BLaER1 treated with 17β-estradiol and CSF1 and Interleukin-3, amounts not matched to agents 10 nM and 100 nM (cell line): ENCODE results near the gene KLHL24.
"Not testable (repeated sequence)": the region's sequence is repeated elsewhere in the genome, so short reads cannot be mapped to it uniquely, and the experiment has no call there.

Experiments used
- H3K27ac ChIP-seq, 11 experiments: shearing (Covaris generic); formaldehyde crosslinking; 2 replicates each; pipeline ENCODE4 v1.8.1; 2022
- H3K27me3 ChIP-seq, 11 experiments: shearing (Covaris generic); formaldehyde crosslinking; 2 replicates each; pipeline ENCODE4 v1.8.1; 2022
- H3K36me3 ChIP-seq, 11 experiments: shearing (Covaris generic); formaldehyde crosslinking; 2 replicates each; pipeline ENCODE4 v1.8.1; 2022
- H3K4me1 ChIP-seq, 10 experiments: shearing (Covaris generic); formaldehyde crosslinking; 2 replicates each; pipeline ENCODE4 v1.8.1; 2022
- H3K4me2 ChIP-seq, 11 experiments: shearing (Covaris generic); formaldehyde crosslinking; 2 replicates each; pipeline ENCODE4 v1.8.1; 2022
- H3K4me3 ChIP-seq, 10 experiments: shearing (Covaris generic); formaldehyde crosslinking; 2 replicates each; pipeline ENCODE4 v1.8.1; 2022
- H3K9ac ChIP-seq, 11 experiments: shearing (Covaris generic); formaldehyde crosslinking; 2 replicates each; pipeline ENCODE4 v1.8.1; 2022
- H3K9me3 ChIP-seq, 11 experiments: shearing (Covaris generic); formaldehyde crosslinking; replicated peaks in 1 of 11; 2 replicates each; pipeline ENCODE4 v1.8.1; 2022
- H4K20me1 ChIP-seq, 11 experiments: shearing (Covaris generic); formaldehyde crosslinking; 2 replicates each; pipeline ENCODE4 v1.8.1; 2022
- Cebpa-rat ChIP-seq, 11 experiments: shearing (Covaris generic); IDR thresholded peaks; 2 replicates each; pipeline ENCODE4 v1.8.1; 2022

KLHL24 gene, protein sequence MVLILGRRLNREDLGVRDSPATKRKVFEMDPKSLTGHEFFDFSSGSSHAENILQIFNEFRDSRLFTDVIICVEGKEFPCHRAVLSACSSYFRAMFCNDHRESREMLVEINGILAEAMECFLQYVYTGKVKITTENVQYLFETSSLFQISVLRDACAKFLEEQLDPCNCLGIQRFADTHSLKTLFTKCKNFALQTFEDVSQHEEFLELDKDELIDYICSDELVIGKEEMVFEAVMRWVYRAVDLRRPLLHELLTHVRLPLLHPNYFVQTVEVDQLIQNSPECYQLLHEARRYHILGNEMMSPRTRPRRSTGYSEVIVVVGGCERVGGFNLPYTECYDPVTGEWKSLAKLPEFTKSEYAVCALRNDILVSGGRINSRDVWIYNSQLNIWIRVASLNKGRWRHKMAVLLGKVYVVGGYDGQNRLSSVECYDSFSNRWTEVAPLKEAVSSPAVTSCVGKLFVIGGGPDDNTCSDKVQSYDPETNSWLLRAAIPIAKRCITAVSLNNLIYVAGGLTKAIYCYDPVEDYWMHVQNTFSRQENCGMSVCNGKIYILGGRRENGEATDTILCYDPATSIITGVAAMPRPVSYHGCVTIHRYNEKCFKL

DNA sequence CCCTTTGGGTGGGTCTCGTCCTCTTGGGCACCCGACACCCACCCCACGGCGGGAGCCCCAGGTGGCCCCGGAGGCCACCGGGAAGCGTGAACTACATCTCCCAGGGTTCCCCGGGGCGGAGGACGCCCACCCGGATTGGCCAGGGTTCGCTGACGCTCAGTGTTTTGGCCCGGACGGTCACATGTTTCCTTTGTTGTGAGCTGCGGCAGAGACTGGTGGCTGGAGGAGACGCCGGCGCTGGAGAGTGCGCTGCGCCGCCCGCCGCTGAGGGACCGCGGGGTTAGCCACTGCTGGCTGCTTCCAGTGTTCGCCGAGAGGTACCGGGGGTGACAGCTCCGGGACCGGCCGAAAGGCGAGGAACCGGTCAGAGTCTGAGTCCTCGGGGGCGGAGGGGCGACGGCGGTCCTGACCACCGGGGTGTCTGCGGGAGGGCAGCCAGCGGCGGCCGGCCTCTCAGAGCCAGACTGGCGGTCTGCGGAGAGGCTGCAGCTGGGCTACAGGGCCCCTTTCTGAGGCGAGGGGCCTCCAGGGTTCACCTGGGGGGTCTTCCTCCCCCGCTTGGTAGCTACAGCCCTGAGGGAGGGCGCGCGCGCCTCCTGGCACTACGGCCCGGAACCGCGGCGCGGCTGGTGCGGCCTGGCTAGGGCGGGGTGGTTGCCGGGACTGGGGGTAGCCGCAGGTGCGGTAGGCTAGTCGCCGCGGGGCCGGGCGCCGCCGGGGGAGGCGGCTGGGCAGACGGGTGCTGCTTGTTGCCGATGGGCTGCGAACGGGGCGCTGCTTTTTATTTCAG lies at the start of gene KLHL24:
KLHL24 (plus strand) TSS at position 193 of the 790 bp plus-strand sequence. CDS start 14,734 bp downstream, outside the sequence.
- H4K20me1 ChIP-seq, result peaks cover 0 to 41% (median 0%) of the 10 kb centered on the region in 11 experiments; a peak in 6 of 22 replicates
- H3K9ac ChIP-seq, result peak within 1 kb of the TSS; percentile 92 to 99 (median 97)
- peak within 1 kb of the TSS; percentile 91 to 99 (median 96) for H3K27ac ChIP-seq
- peaks cover 0 to 5% (median 0%) of the 10 kb centered on the region in 11 experiments; a peak in 1 of 22 replicates for H3K9me3 ChIP-seq
- no peak for TF ChIP-seq Cebpa-rat (IDR thresholded peaks at IDR 0.05)
- no peaks in the 10 kb centered on the region for H3K27me3 ChIP-seq
- peak within 1 kb of the TSS; percentile 67 to 93 (median 82) for H3K4me2 ChIP-seq
- peak within 1 kb of the TSS; percentile 80 to 98 (median 94) for H3K4me3 ChIP-seq
- H3K4me1 ChIP-seq, result peaks cover 18 to 26% (median 20%) of the 10 kb centered on the region in 10 experiments
- peaks cover 0 to 11% (median 0%) of the 10 kb centered on the region in 11 experiments; a peak in 3 of 22 replicates for H3K36me3 ChIP-seq

DNA sequence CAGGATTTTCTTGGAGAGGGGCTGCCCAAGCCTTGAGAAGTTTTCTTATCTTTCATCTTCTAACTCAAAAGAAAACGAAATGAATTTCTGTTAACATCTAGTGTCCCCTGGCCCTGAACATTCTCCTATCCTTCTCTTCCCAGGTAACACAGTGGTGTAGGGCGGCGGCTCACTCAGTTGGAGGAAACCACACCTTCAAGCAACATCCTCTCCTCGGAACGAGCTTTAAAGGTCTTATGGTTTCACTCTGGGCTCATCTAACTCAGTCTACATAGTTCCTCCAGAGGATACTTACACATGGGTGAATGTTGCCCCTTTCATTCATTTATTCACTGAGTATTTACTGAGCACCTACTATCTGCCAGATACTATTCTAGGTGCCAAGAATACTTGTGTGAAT lies 48.9 kb upstream of the KLHL24 start:
- Histone ChIP-seq H3K4me2 (peak overlapping the region; percentile 49 to 72 (median 68); a peak in 21 of 22 replicates), H4K20me1 (no peaks in the 10 kb centered on the region), H3K9ac (no peak overlapping the region), H3K4me1 (peaks cover 27 to 68% (median 53%) of the 10 kb centered on the region in 10 experiments), H3K4me3 (no peak overlapping the region), H3K36me3 (peaks cover 0 to 6% (median 0%) of the 10 kb centered on the region in 11 experiments; a peak in 1 of 22 replicates), H3K27ac (peak overlapping the region in 8 of 11 experiments; percentile 67 to 84 (median 81); a peak in 16 of 22 replicates), H3K27me3 (no peaks in the 10 kb centered on the region), H3K9me3 (peaks cover 0 to 37% (median 28%) of the 10 kb centered on the region in 11 experiments; a peak in 20 of 22 replicates)
- TF ChIP-seq Cebpa-rat (IDR thresholded peaks at IDR 0.05), result no peak

DNA sequence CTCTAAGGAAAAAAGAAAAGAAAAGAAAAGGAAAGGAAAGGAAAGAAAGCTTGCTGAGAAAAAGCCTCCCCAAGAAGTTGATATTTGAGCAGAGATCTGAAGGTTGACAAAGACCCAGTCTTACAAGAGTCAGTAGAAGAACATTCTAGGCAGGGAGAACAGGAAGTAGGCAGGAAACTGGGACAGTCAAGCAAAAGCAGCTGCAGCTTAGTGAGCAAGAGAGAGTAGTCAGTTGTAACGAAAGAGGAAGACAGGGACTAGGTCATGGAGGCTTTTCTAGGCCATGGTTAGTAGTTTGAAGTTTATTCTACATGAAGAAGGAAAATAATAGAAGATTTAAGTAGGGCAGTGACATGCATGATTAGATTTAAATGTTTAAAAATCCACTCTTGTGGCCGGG lies 48.1 kb upstream of the KLHL24 start:
- Histone ChIP-seq H3K4me2 (peak overlapping the region; percentile 49 to 72 (median 68)), H3K4me3 (no peak overlapping the region), H3K9ac (peak overlapping the region in 9 of 11 experiments; percentile 16 to 67 (median 54); a peak in 14 of 22 replicates)

DNA sequence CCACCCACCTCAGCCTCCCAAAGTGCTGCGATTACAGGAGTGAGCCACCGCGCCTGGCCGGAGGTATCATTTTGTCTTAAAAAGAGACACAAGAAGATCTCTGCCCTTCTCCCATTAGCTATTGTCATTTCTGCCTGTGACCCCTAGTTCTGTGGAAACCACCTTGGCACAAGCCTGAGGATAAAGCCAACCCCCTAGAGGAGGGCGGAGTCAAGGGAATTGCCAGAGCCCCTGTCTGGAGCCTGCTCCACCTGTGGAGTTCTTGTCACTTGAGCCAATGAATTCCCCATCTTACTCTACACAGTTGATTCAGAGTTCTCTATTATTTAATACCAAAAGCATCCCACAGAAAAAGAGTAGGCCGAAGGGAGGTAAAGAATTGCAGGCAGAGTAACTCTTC lies 45.0 kb upstream of the KLHL24 start:
- no peak for TF ChIP-seq Cebpa-rat (IDR thresholded peaks at IDR 0.05)
- Histone ChIP-seq H3K4me3 (no peak overlapping the region), H3K36me3 (peaks cover 0 to 6% (median 0%) of the 10 kb centered on the region in 11 experiments; a peak in 1 of 22 replicates), H3K4me1 (peaks cover 36 to 46% (median 42%) of the 10 kb centered on the region in 10 experiments), H3K27me3 (no peaks in the 10 kb centered on the region), H4K20me1 (no peaks in the 10 kb centered on the region), H3K9me3 (peaks cover 4 to 67% (median 37%) of the 10 kb centered on the region in 11 experiments; a peak in 21 of 22 replicates), H3K27ac (no peak overlapping the region), H3K4me2 (no peak overlapping the region), H3K9ac (no peak overlapping the region)

More for the DNA sequence above, 48.1 kb upstream of the KLHL24 start:
- peaks cover 0 to 6% (median 0%) of the 10 kb centered on the region in 11 experiments; a peak in 1 of 22 replicates for H3K36me3 ChIP-seq
- no peaks in the 10 kb centered on the region for H4K20me1 ChIP-seq
- no peak for TF ChIP-seq Cebpa-rat (IDR thresholded peaks at IDR 0.05)
- H3K27me3 ChIP-seq, result no peaks in the 10 kb centered on the region
- peaks cover 0 to 37% (median 28%) of the 10 kb centered on the region in 11 experiments; a peak in 20 of 22 replicates for H3K9me3 ChIP-seq
- peaks cover 36 to 73% (median 60%) of the 10 kb centered on the region in 10 experiments for H3K4me1 ChIP-seq
- peak overlapping the region; percentile 27 to 84 (median 78); a peak in 21 of 22 replicates for H3K27ac ChIP-seq

DNA sequence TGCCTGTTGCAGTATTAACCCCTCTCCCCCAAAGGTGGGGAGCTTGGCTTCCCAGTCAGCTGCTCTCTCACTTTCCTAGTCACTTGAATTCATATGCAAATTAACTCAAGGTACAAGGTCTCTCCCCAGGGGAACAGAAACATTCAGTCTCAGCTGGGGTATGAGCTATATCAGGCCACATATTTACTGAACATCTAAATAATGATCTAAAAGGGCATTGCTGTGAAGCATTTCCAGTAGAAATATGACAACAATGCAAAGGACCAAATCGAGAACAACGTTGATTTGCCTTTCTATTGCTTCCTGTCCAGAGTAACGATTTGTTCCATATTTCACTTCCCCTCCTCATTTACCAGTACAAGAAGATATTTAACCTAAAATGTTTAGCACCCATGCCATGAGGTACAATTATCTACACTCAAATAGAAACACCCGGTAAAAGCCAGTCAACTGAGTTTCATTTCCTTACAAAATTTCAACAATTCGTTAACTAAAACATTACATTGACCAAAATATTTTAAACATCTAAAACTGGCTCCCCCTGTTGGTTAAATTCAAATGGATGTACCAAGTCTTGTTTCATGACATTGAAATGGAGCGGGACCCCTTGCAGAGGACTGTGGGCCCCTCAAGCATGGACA lies 43.4 kb upstream of the KLHL24 start:
- Histone ChIP-seq H3K27ac (peak overlapping the region in 2 of 11 experiments; percentile 15 to 17; a peak in 3 of 22 replicates), H3K4me2 (peak overlapping the region; percentile 31 to 81 (median 52))

DNA sequence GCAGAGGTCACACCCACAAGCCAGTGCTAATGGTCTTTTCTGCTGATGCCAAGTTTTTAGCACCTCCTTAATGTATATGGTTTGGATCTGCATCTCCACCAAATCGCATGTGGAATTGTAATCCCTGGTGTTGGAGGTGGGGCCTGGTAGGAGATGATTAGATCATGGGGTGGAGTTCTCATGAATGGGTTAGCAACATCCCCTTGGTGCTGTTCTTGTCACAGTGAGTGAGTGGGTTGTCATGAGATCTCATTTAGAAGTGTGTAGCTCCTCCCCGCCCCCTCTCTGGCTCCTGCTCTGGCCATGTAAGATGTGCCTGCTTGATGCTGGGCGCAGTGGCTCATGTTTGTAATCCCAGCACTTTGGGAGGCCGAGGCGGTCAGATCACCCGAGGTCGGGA lies 42.6 kb upstream of the KLHL24 start:
- Histone ChIP-seq H3K9ac (no peak overlapping the region), H3K36me3 (peaks cover 0 to 6% (median 0%) of the 10 kb centered on the region in 11 experiments; a peak in 1 of 22 replicates), H4K20me1 (no peaks in the 10 kb centered on the region), H3K4me3 (no peak overlapping the region), H3K27ac (no peak overlapping the region), H3K9me3 (peaks cover 23 to 85% (median 55%) of the 10 kb centered on the region in 11 experiments), H3K27me3 (no peaks in the 10 kb centered on the region), H3K4me2 (no peak overlapping the region), H3K4me1 (peaks cover 19 to 26% (median 23%) of the 10 kb centered on the region in 10 experiments)
- TF ChIP-seq Cebpa-rat (IDR thresholded peaks at IDR 0.05), result no peak

More for the DNA sequence above, 43.4 kb upstream of the KLHL24 start:
- peaks cover 18 to 80% (median 50%) of the 10 kb centered on the region in 11 experiments for H3K9me3 ChIP-seq
- TF ChIP-seq Cebpa-rat (IDR thresholded peaks at IDR 0.05), result no peak
- no peaks in the 10 kb centered on the region for H4K20me1 ChIP-seq
- peaks cover 27 to 34% (median 32%) of the 10 kb centered on the region in 10 experiments for H3K4me1 ChIP-seq
- no peak overlapping the region; a peak in 1 of 20 replicates for H3K4me3 ChIP-seq
- H3K36me3 ChIP-seq, result peaks cover 0 to 6% (median 0%) of the 10 kb centered on the region in 11 experiments; a peak in 1 of 22 replicates
- no peak overlapping the region for H3K9ac ChIP-seq
- H3K27me3 ChIP-seq, result no peaks in the 10 kb centered on the region

DNA sequence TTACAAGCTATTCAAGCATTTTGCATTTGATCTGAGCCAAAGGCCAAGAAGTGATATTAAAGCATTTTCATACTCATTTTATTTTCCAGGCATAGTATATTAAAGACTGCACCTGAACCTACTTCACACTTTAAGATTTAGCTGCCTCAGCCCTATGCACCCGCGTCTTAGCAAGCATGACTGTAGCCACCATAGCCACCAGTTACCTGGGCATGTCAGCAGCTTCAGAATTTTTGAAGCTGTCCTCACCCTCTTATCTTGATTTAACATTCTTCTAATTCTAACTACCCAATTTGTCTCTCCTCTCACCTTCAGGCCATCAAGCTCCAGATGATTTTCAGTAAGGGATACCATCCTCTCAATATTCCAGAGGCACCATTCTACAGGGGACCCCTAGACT lies 40.8 kb upstream of the KLHL24 start:
- no peaks in the 10 kb centered on the region for H3K36me3 ChIP-seq
- peaks cover 42 to 78% (median 55%) of the 10 kb centered on the region in 11 experiments for H3K9me3 ChIP-seq
- no peak overlapping the region for H3K4me3 ChIP-seq
- H3K4me2 ChIP-seq, result no peak overlapping the region
- peaks cover 10 to 17% (median 14%) of the 10 kb centered on the region in 10 experiments for H3K4me1 ChIP-seq
- H3K9ac ChIP-seq, result no peak overlapping the region
- H3K27ac ChIP-seq, result no peak overlapping the region
- no peaks in the 10 kb centered on the region for H4K20me1 ChIP-seq
- TF ChIP-seq Cebpa-rat (IDR thresholded peaks at IDR 0.05), result no peak
- no peaks in the 10 kb centered on the region for H3K27me3 ChIP-seq

DNA sequence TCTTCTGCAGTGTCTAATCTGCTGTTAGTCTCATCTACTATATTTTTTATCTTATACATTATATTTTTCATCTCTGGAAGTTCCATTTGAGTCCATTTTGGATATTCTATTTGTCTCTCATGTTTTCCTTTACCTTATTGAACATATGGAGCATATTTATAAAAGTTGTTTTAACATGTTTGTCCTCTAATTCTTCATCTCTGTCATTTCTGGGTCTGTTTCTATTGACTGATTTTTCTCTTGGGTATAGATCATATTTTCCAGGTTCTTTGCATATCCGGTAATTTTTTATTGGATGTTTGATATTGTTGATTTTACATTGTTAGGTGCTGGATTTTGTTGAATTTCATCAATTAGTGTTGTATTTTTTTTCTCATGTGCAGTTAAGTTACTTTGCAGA lies 37.5 kb upstream of the KLHL24 start:
- H3K4me1 ChIP-seq, result no peaks in the 10 kb centered on the region
- H3K27ac ChIP-seq, result no peak overlapping the region
- H3K36me3 ChIP-seq, result no peaks in the 10 kb centered on the region
- no peaks in the 10 kb centered on the region for H4K20me1 ChIP-seq
- no peak for TF ChIP-seq Cebpa-rat (IDR thresholded peaks at IDR 0.05)
- H3K9ac ChIP-seq, result no peak overlapping the region
- H3K9me3 ChIP-seq, result peaks cover 37 to 62% (median 44%) of the 10 kb centered on the region in 11 experiments
- H3K27me3 ChIP-seq, result no peaks in the 10 kb centered on the region
- H3K4me2 ChIP-seq, result no peak overlapping the region
- no peak overlapping the region for H3K4me3 ChIP-seq

DNA sequence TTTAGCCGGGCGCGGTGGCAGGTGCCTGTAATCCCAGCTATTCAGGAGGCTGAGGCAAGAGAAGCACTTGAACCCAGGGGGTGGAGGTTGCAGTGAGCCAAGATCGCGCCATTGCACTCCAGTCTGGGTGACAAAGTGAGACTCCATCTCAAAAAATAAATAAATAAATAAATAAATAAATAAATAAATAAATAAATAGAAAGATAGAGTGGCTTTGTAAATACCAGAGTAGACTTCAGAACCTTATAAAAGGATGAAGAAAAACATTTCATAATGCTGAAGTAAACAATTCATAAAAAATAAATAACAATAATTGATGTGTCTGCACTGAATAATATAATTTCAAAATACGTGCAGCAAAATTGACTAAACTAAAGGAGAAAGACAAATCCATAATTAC lies 24.1 kb upstream of the KLHL24 start:
- H4K20me1 ChIP-seq, H3K9ac ChIP-seq, H3K4me1 ChIP-seq, H3K4me3 ChIP-seq, H3K27ac ChIP-seq, H3K27me3 ChIP-seq, H3K4me2 ChIP-seq, H3K9me3 ChIP-seq, H3K36me3 ChIP-seq: not testable (repeated sequence)
